HG03432 (cell line): Measurements from ENCODE around the gene CBLN3.
A peak's percentile ranks its signal among the peaks of the same experiment; 100 is the strongest.
"Not testable (repeated sequence)": the region's sequence is repeated elsewhere in the genome, so short reads cannot be mapped to it uniquely, and the experiment has no call there.

ENCODE experiments used
- ATAC-seq: cut with Tn5 transposase; IDR thresholded peaks from one replicate; pipeline ENCODE4 v1.9.1; 2021; ENCODE audit warnings: mild to moderate bottlenecking, moderate library complexity; ENCODE audit not compliant: unreplicated experiment

CBLN3 gene

DNA sequence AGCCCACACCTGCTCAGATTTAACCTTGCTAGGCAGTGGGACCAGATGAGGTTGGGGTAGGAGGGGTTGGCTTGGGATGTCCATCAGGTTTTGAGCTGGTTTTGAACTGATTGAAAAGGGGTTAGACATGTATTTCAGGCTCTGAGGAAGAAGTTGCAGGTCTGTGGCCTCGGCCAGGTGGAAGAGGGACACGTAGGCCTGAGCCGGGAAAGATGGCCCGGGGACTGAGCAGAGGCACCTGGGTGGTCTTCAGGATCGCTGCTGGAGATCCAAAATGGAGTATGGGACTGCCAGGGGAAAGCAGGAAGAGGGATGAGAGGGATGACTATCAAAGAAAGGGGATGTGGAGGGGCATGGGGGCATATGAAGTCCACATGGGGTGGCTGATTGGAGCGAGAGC lies 23.1 kb downstream of the CBLN3 start:
- no peak for ATAC-seq

DNA sequence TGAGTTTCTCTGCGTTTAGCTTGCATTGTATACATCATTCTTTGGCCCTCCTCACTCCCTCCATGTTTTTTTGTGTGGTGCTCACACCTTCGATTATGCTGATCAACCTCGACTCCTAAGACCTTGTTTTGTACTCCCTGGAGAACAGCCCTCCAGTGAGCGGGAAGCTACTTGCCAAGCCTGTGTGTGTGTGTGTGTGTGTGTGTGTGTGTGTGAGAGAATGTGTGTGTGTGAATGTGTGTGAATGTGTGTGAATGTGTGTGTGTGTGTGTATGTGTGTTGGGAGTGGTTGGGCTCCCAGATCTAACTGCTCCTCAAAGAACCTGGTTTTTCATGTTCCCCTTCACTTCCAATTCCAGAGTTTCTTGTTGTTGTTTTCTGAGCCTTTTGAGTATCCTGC lies 24.7 kb downstream of the CBLN3 start:
- ATAC-seq = no peak

- ATAC-seq = no peak
These were observed 26.0 kb downstream of the CBLN3 start for GRCh38 chr14:24403294-24403998.

GRCh38 chr14:24401810-24402702 lies 27.4 kb downstream of the CBLN3 start:
- no peak for ATAC-seq

- ATAC-seq = no peak
These were observed 29.3 kb downstream of the CBLN3 start for GRCh38 chr14:24399999-24400718.

GRCh38 chr14:24399447-24399822 lies 30.0 kb downstream of the CBLN3 start:
- no peak for ATAC-seq

GRCh38 chr14:24398653-24399446 lies 30.6 kb downstream of the CBLN3 start, which contains the start of gene NYNRIN:
TSS of gene NYNRIN (plus strand) at chr14:24399003. CDS start at chr14:24399247, 244 bp downstream.
- peak; percentile 50 for ATAC-seq

DNA sequence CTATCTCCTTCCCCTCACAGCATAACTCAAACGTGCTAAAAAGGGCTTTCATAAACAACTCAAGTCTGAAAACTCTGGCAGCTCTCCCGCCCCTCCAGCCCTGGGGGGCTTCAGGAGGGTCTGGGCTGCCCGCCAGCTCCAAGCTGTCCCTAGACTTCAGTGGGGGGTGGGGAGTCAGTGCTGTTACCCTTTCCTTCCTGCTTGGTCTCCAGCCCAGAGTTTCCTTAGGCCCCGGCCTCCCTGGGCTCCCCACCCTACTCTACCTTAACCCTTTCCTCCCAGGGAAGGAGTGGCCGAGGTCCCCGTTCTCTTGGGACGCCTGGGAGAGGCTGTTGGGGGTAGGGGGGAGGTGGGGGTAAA lies 31.2 kb downstream of the CBLN3 start:
- ATAC-seq = no peak

GRCh38 chr14:24397639-24398292 lies 31.7 kb downstream of the CBLN3 start:
- ATAC-seq = no peak

GRCh38 chr14:24395609-24396582 lies 33.6 kb downstream of the CBLN3 start:
- no peak for ATAC-seq

DNA sequence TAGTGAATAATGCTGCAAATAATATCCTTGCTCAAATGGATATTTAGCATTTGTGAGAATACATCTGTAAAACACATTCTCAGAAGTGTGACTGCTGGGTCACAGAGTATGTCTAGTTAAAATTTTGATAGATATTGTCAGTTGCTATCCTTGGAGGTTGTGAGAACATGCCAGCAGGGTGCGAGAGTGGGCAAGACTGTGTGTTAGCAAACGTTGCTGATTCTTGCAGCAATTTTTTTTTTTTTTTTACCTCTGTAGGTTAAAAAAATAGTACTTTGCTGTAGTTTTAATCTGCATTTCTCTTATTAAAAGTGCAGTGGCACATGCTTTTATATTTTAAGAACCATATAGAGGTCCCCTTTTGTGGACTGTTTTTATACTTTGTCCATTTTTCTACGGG lies 35.2 kb downstream of the CBLN3 start:
- ATAC-seq = no peak

DNA sequence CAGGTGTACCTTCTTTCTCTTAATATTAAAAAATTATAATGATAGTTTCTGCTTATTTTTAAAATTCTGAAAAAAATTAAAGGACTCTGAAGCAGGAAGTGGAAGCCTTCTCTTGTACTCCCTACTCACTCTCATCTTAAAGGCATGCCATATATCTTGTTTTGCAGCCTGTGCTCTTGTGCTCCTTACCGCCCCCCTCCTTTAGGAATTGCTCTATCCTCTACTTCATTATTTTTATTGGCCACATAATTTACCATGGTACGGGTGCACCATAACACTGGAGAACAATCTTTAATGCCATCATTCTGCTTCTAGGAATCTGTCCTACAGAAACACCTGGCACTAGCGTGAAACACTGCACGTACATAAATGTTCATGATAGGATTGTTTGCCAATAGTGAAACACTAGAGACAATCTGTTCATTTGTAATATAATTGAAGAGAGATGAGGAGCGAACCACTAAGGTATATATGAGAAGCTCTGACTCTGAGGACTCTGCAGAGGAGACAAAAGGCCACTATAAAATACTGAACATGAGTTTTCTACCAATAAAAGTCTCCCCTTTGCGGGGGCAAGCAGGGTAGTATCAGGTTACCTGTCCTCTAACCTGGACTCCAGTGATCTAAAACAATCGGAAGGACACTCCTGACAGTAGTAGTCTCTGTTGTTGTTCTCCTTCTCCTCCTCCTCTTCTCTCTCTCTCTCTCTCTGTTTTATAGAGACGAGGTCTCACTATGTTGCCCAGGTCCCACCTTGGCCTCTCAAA lies 37.0 kb downstream of the CBLN3 start:
- ATAC-seq = no peak

DNA sequence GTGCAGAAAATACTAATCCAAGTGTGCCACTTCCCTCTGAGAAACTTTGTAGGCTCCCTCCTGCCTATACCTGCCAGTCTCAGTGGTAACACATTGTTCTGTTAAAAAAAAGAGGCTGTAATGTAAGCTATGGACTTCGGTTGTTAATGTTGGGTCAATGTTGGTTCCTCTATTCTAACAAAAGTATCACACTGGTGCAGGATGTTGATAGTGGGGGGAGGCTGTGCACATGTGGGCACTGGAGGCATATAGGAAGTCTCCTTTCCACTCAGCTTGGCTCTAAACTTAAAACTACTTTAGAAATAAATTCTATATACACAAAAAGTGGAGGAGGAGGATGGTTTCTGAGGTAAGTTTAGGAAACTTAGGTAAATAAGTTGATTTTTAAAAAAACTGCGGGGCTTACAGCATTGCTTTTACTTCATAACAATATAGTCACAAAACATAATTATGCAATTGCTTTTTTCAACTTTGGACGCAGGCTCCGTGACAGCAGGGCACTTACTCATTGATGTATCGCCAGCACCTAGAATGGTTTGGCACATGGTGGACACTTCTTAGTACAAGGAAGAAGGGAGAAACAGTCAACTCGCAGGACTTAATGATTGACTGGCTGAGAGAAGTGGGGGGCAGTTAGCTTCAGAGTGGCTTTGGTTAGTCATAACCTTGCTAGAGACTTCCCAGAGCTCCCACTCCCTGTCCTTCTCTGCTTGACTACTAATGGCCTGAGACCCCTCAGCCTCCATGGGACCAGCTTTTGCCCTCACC lies 38.6 kb downstream of the CBLN3 start:
- no peak for ATAC-seq

GRCh38 chr14:24389226-24389848 lies 40.1 kb downstream of the CBLN3 start:
- no peak for ATAC-seq

GRCh38 chr14:24388474-24389179 lies 40.8 kb downstream of the CBLN3 start:
- no peak for ATAC-seq

GRCh38 chr14:24387579-24387978 lies 41.9 kb downstream of the CBLN3 start:
- ATAC-seq = not testable (repeated sequence)

GRCh38 chr14:24387009-24387345 lies 42.5 kb downstream of the CBLN3 start:
- no peak for ATAC-seq
